ENCODE measurements around the gene CDCA4. TPM values are rescaled to one million over a fixed set of nuclear protein-coding genes. Genes with fewer than 3 reads are reported as not detected.

The CDCA4 gene
- total and polyA plus RNA-seq, 5 donors from 2014 or later: 12.8 to 16.7 (median 15.3) TPM

DNA sequence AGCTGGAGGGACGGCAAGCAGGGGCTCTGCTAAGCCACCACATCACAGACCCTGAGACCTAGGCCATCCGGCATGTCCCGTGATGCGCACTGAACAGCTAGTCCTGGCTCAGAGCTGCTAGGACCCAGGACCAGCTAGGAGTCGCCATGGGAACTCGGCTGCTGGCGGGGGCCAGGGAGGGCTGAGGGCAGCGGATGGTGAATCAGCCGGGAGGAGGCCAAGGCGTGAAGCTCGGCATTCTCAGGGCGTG lies 47.8 kb downstream of the CDCA4 start:
- no peak overlapping the region for H3K27ac Mint-ChIP-seq
- H3K9me3 ChIP-seq (ENCODE audit: control insufficient read depth in 2 of 2, low read length in 2 of 2): no peaks in the 10 kb centered on the region
- peaks cover 0 to 2% (median 0%) of the 10 kb centered on the region in 7 donors for H3K9me3 Mint-ChIP-seq
- no peak for ATAC-seq (ENCODE audit: low read depth in 2 of 2)
- peaks cover 24% of the 10 kb centered on the region for H3K27me3 Mint-ChIP-seq
- DNase-seq: no peak
- H3K36me3 Mint-ChIP-seq: no peaks in the 10 kb centered on the region
- no peak overlapping the region for H3K4me3 Mint-ChIP-seq
- H3K36me3 ChIP-seq (ENCODE audit: control insufficient read depth, insufficient read depth, low read length): no peaks in the 10 kb centered on the region
- peaks cover 11% of the 10 kb centered on the region for H3K4me1 ChIP-seq (ENCODE audit: control insufficient read depth, insufficient read depth, low read length, poor library complexity, severe bottlenecking)
- no peak overlapping the region for H3K27ac ChIP-seq (ENCODE audit: insufficient read depth, low read length, poor library complexity, severe bottlenecking)
- H3K4me1 Mint-ChIP-seq: peaks cover 0 to 12% (median 4%) of the 10 kb centered on the region in 4 donors
- H3K27me3 ChIP-seq (ENCODE audit: control insufficient read depth, insufficient read depth, low read length): no peaks in the 10 kb centered on the region
- no peak overlapping the region for H3K4me3 ChIP-seq (ENCODE audit: low read depth, low read length)

DNA sequence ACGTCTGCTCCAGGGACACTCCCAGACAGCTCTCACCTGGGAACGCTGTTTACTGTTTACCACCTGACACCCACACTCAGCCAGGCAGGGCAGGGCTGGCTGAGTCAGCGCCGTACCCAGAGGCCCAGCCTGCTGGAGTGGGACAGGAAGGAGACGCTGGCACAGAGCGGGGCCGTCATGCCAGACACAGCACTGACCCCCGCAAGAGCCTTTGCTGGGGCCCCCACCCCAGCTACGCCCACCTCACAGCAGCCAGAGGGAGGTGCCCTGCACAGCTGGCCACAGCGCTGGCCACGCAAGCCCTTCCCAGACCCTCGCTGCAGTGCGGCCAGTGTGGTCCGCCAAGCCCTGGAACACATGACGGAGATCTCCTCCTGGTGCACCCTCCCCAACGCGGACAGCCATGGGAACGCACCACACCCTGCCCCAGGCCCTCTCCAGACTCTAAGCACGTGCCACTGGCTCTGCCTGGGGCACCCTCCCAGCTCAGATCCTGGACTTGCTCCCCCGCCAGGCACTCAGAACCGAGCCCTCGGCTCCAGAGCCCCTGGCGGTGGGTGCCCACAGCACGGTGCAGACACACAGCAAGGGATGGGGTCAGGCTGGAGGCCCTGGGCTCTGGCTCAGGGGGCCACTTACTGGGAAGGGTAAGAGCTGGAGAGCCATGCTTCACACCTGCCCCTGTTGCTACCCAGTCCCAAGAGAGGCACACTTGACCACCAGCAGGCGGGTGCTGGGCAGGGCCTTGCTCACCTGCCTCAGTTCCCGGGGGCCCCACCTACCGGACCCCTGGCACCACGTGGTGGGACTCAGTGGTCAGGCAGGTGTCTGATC lies 48.4 kb downstream of the CDCA4 start:
- peaks cover 24% of the 10 kb centered on the region for H3K27me3 Mint-ChIP-seq
- peak overlapping the region in 1 of 3 donors; percentile 9 for H3K27ac Mint-ChIP-seq
- Histone ChIP-seq H3K27me3 (ENCODE audit: control insufficient read depth, insufficient read depth, low read length) (no peaks in the 10 kb centered on the region), H3K4me1 (ENCODE audit: control insufficient read depth, insufficient read depth, low read length, poor library complexity, severe bottlenecking) (peaks cover 7% of the 10 kb centered on the region), H3K9me3 (ENCODE audit: control insufficient read depth in 2 of 2, low read length in 2 of 2) (no peaks in the 10 kb centered on the region), H3K36me3 (ENCODE audit: control insufficient read depth, insufficient read depth, low read length) (no peaks in the 10 kb centered on the region), H3K27ac (ENCODE audit: insufficient read depth, low read length, poor library complexity, severe bottlenecking) (no peak overlapping the region), H3K4me3 (ENCODE audit: low read depth, low read length) (no peak overlapping the region)
- peaks cover 0 to 9% (median 4%) of the 10 kb centered on the region in 4 donors for H3K4me1 Mint-ChIP-seq
- peaks cover 0 to 2% (median 0%) of the 10 kb centered on the region in 7 donors for H3K9me3 Mint-ChIP-seq
- no peaks in the 10 kb centered on the region for H3K36me3 Mint-ChIP-seq
- DNase-seq: no peak
- H3K4me3 Mint-ChIP-seq: no peak overlapping the region
- ATAC-seq (ENCODE audit: low read depth in 2 of 2): no peak

DNA sequence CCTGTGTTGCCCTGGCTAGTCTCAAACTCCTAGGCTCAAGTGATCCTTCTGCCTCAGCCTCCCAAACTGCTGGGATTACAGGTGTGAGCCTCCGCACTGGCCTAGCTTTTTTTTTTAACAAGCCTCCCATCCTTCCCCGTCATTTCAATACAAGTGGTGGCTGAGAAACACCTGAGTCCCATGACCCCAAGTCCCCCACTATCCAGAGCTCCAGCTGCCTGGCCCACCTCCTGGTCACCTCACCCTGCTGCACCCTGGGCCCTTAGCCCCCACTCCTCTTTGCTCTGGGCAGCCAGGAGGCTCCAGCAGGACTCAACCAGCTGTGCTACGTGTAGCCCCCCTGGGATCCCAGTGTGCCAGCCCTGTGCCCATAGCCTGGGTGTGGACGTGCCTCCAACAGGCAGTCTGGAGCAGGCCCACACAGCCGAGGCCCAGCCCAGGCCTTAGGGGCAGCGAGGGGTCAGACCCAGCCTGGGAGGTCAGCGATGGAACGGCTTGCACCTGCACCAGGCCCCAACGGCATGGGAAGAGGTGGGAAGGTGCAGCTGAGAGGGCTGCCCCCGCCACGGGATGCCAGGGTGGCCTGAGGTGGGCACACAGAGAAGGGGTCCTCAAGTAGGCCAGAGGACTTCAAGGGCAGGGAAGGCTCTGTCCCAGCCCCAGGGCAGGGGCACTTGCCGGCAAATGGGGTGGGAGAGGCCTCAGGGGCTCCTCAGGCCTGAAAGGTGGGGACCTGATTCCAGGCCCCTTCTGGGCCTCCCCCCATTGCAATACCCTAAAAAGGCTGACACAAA lies 49.2 kb downstream of the CDCA4 start:
- peaks cover 0 to 2% (median 0%) of the 10 kb centered on the region in 7 donors for H3K9me3 Mint-ChIP-seq
- Histone ChIP-seq H3K4me1 (ENCODE audit: control insufficient read depth, insufficient read depth, low read length, poor library complexity, severe bottlenecking) (peaks cover 6% of the 10 kb centered on the region), H3K9me3 (ENCODE audit: control insufficient read depth in 2 of 2, low read length in 2 of 2) (no peaks in the 10 kb centered on the region), H3K4me3 (ENCODE audit: low read depth, low read length) (no peak overlapping the region), H3K27ac (ENCODE audit: insufficient read depth, low read length, poor library complexity, severe bottlenecking) (no peak overlapping the region), H3K36me3 (ENCODE audit: control insufficient read depth, insufficient read depth, low read length) (no peaks in the 10 kb centered on the region), H3K27me3 (ENCODE audit: control insufficient read depth, insufficient read depth, low read length) (no peaks in the 10 kb centered on the region)
- ATAC-seq (ENCODE audit: low read depth in 2 of 2) (no peak), DNase-seq (no peak)
- H3K27ac Mint-ChIP-seq: peak overlapping the region in 1 of 3 donors; percentile 9
- no peak overlapping the region for H3K4me3 Mint-ChIP-seq
- peaks cover 18% of the 10 kb centered on the region for H3K27me3 Mint-ChIP-seq
- no peaks in the 10 kb centered on the region for H3K36me3 Mint-ChIP-seq
- peaks cover 0 to 6% (median 4%) of the 10 kb centered on the region in 4 donors for H3K4me1 Mint-ChIP-seq

DNA sequence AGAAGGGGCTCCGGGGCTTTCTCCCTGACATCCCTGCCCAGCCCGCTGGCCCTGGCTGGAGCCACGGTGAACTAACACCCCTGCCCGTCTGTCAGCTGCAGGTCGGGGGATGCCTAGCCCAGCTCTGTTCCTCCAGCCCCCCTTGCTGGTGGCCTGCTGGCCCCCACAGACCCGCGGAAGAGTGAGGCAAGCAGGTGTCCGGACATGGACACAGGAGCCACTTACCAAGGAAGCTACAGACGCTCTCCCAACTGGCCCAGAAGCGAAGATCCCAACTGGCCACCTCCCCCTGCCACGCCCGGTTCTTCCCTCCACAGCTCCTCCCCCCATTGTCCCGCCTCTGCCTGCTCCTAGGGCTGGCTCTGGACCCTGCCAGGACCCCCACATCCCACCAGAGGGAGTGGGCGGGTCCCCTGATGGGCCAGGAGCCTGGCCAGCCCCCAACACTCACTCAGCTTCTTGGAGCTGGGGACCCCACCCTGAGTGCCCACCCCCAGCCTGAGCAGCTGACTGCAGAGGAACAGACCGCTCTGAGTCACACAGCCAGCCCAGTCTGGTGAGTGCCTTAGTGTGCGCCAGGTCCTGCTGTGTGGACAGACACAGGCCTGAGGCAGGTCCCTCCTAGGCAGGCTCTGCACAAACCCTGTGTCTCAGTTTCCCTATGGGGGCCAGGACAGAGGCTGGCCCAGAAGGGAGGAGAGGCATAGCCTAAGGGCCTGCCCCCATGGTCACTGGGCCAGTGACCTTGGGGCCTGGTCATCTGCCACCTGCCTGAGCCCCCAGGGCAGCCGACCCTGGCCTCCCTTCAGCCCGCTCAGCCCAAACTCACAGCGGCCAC lies 50.4 kb downstream of the CDCA4 start:
- no peak overlapping the region for H3K27ac Mint-ChIP-seq
- H3K4me3 Mint-ChIP-seq: no peak overlapping the region
- Histone ChIP-seq H3K27ac (ENCODE audit: insufficient read depth, low read length, poor library complexity, severe bottlenecking) (no peak overlapping the region), H3K4me3 (ENCODE audit: low read depth, low read length) (no peak overlapping the region), H3K27me3 (ENCODE audit: control insufficient read depth, insufficient read depth, low read length) (no peaks in the 10 kb centered on the region), H3K9me3 (ENCODE audit: control insufficient read depth in 2 of 2, low read length in 2 of 2) (no peaks in the 10 kb centered on the region), H3K4me1 (ENCODE audit: control insufficient read depth, insufficient read depth, low read length, poor library complexity, severe bottlenecking) (no peaks in the 10 kb centered on the region), H3K36me3 (ENCODE audit: control insufficient read depth, insufficient read depth, low read length) (no peaks in the 10 kb centered on the region)
- no peak for DNase-seq
- peaks cover 13% of the 10 kb centered on the region for H3K27me3 Mint-ChIP-seq
- no peak for ATAC-seq (ENCODE audit: low read depth in 2 of 2)
- H3K36me3 Mint-ChIP-seq: no peaks in the 10 kb centered on the region
- H3K4me1 Mint-ChIP-seq: no peaks in the 10 kb centered on the region
- peaks cover 0 to 2% (median 0%) of the 10 kb centered on the region in 7 donors for H3K9me3 Mint-ChIP-seq

DNA sequence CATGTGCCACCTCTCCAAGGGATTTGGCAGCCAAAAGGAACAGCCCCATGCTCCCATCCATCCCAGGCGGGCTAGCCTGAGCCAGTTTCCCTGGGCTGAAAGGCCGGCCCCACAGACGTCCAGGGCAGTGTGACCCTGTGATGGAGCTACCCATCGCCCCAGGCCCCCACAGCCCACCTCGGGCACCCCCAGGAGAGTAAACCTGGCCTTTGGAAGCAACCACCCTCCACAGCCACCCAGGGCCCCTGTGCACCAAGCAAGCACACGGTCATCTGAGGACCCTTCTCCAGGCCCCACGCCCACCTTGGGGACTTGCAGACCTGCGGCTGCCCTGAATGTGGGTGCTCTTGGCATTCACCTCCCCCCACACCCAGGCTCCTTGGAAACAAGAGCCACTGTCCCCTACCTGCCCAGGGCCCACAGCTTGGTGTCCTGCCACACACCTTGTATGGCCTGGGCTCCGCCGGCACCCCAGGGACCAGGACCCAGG lies 51.1 kb downstream of the CDCA4 start:
- H3K4me3 ChIP-seq (ENCODE audit: low read depth, low read length): no peak overlapping the region
- no peaks in the 10 kb centered on the region for H3K4me1 ChIP-seq (ENCODE audit: control insufficient read depth, insufficient read depth, low read length, poor library complexity, severe bottlenecking)
- H3K4me1 Mint-ChIP-seq: no peaks in the 10 kb centered on the region
- H3K9me3 ChIP-seq (ENCODE audit: control insufficient read depth in 2 of 2, low read length in 2 of 2): no peaks in the 10 kb centered on the region
- H3K36me3 Mint-ChIP-seq: no peaks in the 10 kb centered on the region
- no peak overlapping the region for H3K27ac Mint-ChIP-seq
- no peaks in the 10 kb centered on the region for H3K27me3 ChIP-seq (ENCODE audit: control insufficient read depth, insufficient read depth, low read length)
- peaks cover 13% of the 10 kb centered on the region for H3K27me3 Mint-ChIP-seq
- no peak overlapping the region for H3K4me3 Mint-ChIP-seq
- no peak overlapping the region for H3K27ac ChIP-seq (ENCODE audit: insufficient read depth, low read length, poor library complexity, severe bottlenecking)
- H3K36me3 ChIP-seq (ENCODE audit: control insufficient read depth, insufficient read depth, low read length): no peaks in the 10 kb centered on the region
- peaks cover 0 to 2% (median 0%) of the 10 kb centered on the region in 7 donors for H3K9me3 Mint-ChIP-seq
- DNase-seq (no peak), ATAC-seq (ENCODE audit: low read depth in 2 of 2) (no peak)

DNA sequence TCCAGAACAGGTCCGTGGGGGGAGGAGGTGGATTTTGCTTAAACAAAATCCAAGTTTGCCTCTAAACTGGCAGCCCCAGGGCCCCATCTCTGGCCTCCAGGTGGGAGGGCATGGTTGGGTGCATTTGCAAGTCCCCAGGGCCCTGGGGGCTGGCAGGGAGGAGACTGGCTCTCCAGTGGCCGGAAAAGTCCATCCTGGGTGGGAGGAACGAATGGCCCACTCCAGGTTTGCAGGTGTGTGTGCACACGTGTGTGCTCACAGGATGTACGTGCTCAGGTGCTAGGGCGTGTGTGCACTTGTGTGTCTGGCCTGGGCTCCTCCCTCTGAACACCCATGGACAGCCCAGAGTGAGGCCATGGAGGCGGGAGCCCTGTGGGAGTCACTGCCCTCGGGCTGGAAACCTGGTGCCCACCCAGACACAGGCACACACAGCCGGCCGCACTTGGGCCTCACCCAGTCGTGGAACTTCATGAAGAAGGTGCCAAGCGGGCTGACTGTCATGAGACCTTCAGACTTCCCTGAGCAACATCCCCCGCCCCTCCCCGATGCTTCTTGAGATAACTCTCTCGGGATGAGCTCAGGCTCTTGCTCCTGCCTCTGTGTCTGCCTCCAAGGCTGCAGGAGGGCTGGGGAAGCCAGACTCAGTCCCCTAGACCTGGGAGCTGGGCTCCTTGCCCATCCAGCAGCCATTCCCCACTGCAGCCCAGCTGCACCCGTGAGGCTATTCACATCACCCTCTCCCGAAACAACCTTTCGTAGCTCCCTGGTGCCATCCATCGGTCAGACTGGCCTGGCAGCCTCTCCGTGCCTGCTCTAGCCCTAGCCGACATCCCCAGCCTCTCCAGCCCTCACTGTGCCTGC lies 52.1 kb downstream of the CDCA4 start:
- Mint-ChIP-seq H3K27ac (no peak overlapping the region), H3K4me1 (no peaks in the 10 kb centered on the region), H3K27me3 (peaks cover 7% of the 10 kb centered on the region), H3K9me3 (no peaks in the 10 kb centered on the region), H3K36me3 (no peaks in the 10 kb centered on the region), H3K4me3 (no peak overlapping the region)
- Histone ChIP-seq H3K27me3 (ENCODE audit: control insufficient read depth, insufficient read depth, low read length) (no peaks in the 10 kb centered on the region), H3K9me3 (ENCODE audit: control insufficient read depth in 2 of 2, low read length in 2 of 2) (no peaks in the 10 kb centered on the region), H3K4me3 (ENCODE audit: low read depth, low read length) (no peak overlapping the region), H3K4me1 (ENCODE audit: control insufficient read depth, insufficient read depth, low read length, poor library complexity, severe bottlenecking) (no peaks in the 10 kb centered on the region), H3K36me3 (ENCODE audit: control insufficient read depth, insufficient read depth, low read length) (no peaks in the 10 kb centered on the region), H3K27ac (ENCODE audit: insufficient read depth, low read length, poor library complexity, severe bottlenecking) (no peak overlapping the region)
- DNase-seq (no peak), ATAC-seq (ENCODE audit: low read depth in 2 of 2) (no peak)

DNA sequence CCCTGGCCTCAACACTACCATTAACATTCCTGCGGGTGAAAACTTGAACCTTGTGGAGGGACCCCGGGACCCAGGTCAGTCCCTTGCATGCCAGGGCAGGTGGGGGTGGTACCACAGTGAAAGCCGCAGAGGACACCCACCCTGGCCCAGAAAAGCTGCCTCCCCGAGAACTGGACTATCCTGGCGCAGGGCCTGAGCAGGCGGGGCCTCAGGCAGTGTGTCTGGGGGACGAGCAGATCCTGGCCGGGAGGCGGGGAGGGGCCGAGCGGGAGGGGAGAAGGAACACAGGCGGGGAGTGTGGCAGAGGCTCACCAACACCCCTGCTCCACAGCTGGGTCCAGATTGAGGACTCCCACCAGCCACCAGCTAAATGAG lies 52.7 kb downstream of the CDCA4 start:
- Mint-ChIP-seq H3K36me3 (no peaks in the 10 kb centered on the region), H3K27me3 (peaks cover 7% of the 10 kb centered on the region), H3K9me3 (no peaks in the 10 kb centered on the region), H3K4me1 (no peaks in the 10 kb centered on the region), H3K27ac (no peak overlapping the region), H3K4me3 (no peak overlapping the region)
- Histone ChIP-seq H3K36me3 (ENCODE audit: control insufficient read depth, insufficient read depth, low read length) (no peaks in the 10 kb centered on the region), H3K4me1 (ENCODE audit: control insufficient read depth, insufficient read depth, low read length, poor library complexity, severe bottlenecking) (no peaks in the 10 kb centered on the region), H3K9me3 (ENCODE audit: control insufficient read depth in 2 of 2, low read length in 2 of 2) (no peaks in the 10 kb centered on the region), H3K27ac (ENCODE audit: insufficient read depth, low read length, poor library complexity, severe bottlenecking) (no peak overlapping the region), H3K27me3 (ENCODE audit: control insufficient read depth, insufficient read depth, low read length) (no peaks in the 10 kb centered on the region), H3K4me3 (ENCODE audit: low read depth, low read length) (no peak overlapping the region)
- ATAC-seq (ENCODE audit: low read depth in 2 of 2): no peak
- no peak for DNase-seq
